TTC549 (cell line): ENCODE measurements around the gene CCDC146.
"Not testable (repeated sequence)": the region's sequence is repeated elsewhere in the genome, so short reads cannot be mapped to it uniquely, and the experiment has no call there.

ENCODE experiments used
- FAIRE-seq: peaks from 2 replicates; lab custom pipeline; 2012; peaks lifted over from hg19 to GRCh38; lab: Jason Lieb, UNC

The CCDC146 gene

GRCh38 chr7:77140291-77140690 is 17.9 kb downstream of the CCDC146 start:
- not testable (repeated sequence) for FAIRE-seq

GRCh38 chr7:77152232-77152631 is 29.8 kb downstream of the CCDC146 start:
- FAIRE-seq = not testable (repeated sequence)

GRCh38 chr7:77154917-77155464 is 32.6 kb downstream of the CCDC146 start:
- FAIRE-seq = not testable (repeated sequence)

GRCh38 chr7:77155601-77156377 is 33.4 kb downstream of the CCDC146 start:
- not testable (repeated sequence) for FAIRE-seq

GRCh38 chr7:77157034-77157433 is 34.6 kb downstream of the CCDC146 start:
- FAIRE-seq = not testable (repeated sequence)

GRCh38 chr7:77157446-77157845 is 35.0 kb downstream of the CCDC146 start:
- FAIRE-seq = no peak

GRCh38 chr7:77171073-77171472 is 48.7 kb downstream of the CCDC146 start:
- not testable (repeated sequence) for FAIRE-seq

- FAIRE-seq = not testable (repeated sequence)
These were observed 50.2 kb downstream of the CCDC146 start for GRCh38 chr7:77172437-77173172.

GRCh38 chr7:77174418-77174817 is 52.0 kb downstream of the CCDC146 start:
- not testable (repeated sequence) for FAIRE-seq

GRCh38 chr7:77175274-77175800 is 52.9 kb downstream of the CCDC146 start:
- FAIRE-seq = not testable (repeated sequence)

- FAIRE-seq = not testable (repeated sequence)
These were observed 55.0 kb downstream of the CCDC146 start for GRCh38 chr7:77177321-77177904.

GRCh38 chr7:77178024-77178423 is 55.6 kb downstream of the CCDC146 start:
- FAIRE-seq = not testable (repeated sequence)

GRCh38 chr7:77181015-77181595 is 58.7 kb downstream of the CCDC146 start:
- no peak for FAIRE-seq

- FAIRE-seq = no peak
These were observed 59.3 kb downstream of the CCDC146 start for GRCh38 chr7:77181734-77182133.

GRCh38 chr7:77182261-77182660 is 59.8 kb downstream of the CCDC146 start:
- FAIRE-seq = no peak

- no peak for FAIRE-seq
These were observed 62.0 kb downstream of the CCDC146 start for GRCh38 chr7:77184463-77184862.

- FAIRE-seq = no peak
These were observed 62.6 kb downstream of the CCDC146 start for GRCh38 chr7:77184990-77185389.

GRCh38 chr7:77185866-77186265 is 63.5 kb downstream of the CCDC146 start:
- FAIRE-seq = no peak

- no peak for FAIRE-seq
These were observed 66.5 kb downstream of the CCDC146 start for GRCh38 chr7:77188731-77189437.

GRCh38 chr7:77197141-77197540 is 74.7 kb downstream of the CCDC146 start:
- no peak for FAIRE-seq
